ENCODE measurements around the gene CACNA1C.
A peak's percentile ranks its signal among the peaks of the same experiment; 100 is the strongest.

CACNA1C gene

DNA sequence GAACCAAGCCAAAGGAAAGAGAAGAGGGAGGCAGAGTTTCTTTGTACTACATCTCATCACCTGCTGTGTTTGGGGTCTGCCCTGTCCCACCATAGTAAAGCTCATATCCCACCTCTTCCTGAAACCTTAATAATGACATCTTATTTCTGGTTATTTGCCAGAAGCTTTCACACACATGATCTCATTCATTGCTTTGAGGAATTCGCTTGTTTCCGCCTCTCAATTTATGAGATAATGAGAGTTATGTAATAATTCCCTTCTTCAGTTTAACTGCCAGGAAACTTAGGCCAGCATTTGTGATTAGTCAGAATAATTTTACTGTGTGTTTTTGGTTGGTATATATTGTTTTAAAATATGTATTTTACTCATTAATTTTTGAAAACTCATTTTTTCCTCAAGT is 205.2 kb downstream of the CACNA1C start:
- DNase-seq (ENCODE audit: low spot score), result no peak

DNA sequence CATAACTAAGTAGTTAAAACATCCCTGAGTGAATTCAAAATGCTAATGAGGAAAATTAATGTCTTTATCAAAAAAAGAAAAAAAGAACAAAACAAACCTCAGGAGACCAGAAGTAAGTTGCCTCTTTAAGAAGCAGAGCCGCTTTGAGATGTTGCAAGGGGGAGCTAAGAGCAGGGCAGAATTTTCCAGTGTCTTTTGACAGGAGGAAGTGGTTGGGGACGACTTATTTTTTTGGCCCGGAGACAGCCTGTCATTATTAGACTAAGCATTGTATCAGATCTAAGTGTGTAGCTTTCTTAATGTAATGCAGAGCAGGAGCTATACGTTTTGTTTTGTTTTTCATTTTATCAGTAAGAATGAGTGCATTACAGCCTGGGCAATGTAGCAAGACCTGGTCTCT is 206.6 kb downstream of the CACNA1C start:
- no peak for DNase-seq (ENCODE audit: low spot score)

DNA sequence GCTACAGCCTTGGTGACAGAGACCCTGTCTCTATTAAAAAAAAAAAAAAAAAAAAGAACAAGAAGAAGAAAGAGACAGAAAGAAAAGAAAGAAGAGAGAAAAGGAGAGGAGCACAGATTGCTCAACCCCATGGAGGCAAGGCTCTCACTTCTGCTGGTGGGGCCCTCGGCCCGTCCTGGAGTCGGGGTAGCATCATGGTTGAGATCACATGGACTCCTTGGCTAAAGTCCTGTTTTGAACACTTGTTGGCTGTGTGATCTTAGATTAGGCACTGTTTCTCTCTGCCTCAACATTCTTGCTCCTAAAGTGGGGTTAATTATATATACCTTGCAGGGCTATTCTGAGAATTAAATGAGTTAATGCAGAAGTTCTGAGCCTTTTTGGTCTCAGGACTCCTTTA is 207.7 kb downstream of the CACNA1C start:
- DNase-seq (ENCODE audit: low spot score), result no peak

DNA sequence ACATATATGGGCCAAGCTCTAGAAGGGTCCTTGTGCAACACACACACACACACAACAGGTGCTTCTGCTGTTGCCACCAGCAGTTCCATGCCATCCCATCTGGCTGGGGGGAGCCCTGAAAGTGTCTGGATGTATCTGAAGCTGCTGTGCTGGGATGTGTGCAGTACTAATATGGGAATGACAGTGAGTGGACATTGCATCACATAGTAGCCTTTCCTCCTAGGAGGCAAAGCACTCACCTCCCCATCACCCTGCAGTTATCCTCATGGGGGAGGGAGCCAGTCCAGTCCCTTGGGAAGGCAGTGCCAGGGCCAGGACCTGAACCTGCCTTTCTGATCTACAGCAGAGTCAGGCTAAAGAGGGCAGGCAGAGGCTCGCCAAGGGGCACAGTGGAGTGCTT is 208.9 kb downstream of the CACNA1C start:
- DNase-seq (ENCODE audit: low spot score), result peak; percentile 34

DNA sequence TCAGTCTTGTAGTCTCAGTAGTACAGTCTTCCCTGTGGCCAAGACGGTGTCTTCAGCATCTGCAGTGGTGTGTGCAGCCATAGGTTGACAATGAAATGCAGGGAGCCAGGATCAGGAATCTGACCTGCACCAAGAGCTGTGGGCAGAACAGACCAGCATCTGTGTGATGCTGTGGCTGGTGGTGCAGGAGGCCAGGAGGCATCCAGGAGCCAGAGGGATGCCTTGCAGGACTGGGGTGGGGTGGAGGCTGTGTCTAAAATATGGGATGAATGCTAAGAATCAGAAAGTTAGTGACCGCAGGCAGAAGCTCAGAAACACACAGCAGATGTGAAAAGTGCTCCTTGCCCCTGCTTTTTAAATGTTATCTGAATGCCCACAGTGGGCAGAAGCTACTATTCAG is 209.7 kb downstream of the CACNA1C start:
- no peak for DNase-seq (ENCODE audit: low spot score)

DNA sequence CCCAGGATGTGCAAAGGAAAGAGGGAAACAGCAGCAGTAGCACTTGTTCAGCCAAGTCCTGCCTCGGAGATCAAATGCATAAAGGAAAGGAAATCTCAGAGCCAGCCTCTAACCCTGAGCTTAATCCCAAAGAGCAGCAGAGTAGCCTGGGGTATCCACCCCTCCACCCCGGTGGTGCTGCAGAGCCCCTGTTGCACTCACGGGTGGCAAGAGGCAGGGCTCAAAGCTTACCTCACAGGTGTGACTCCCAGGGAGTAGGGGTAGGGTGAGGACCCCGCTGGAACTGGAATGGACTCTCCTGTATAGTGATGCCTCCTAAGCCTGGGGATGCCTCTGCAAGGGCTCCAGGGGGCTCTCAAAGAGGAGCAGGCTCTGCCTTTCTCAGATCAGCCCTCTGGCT is 211.1 kb downstream of the CACNA1C start:
- no peak for DNase-seq (ENCODE audit: low spot score)

DNA sequence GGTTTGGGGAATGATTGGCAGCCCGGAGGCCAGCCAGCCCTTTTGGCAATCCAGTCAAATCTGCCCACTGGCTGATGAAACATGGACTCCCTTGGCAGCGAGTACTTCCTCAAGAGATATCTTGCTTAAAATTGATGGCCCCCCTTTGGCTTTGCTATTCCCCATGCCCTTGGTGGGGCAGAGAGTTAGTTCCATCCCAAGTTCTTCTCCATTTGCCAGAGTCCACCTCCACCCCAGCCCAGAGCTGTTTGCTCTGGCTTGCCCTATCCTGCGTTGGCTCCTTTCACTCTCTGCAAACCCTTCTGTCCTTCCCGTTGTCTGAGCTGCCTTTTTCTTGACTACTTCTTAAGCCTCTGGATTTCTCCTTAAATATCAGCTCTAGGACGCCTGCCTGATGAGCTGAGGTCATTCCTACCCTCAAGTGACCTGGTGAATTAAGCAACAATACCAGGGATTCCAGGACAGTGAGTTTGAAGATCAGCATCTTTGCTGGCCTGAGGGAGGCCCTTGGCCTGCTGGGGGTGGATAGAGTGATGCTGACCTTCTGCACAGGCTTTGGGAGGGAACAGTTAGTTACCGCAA is 212.0 kb downstream of the CACNA1C start:
- DNase-seq (ENCODE audit: low spot score), result peak; percentile 93

DNA sequence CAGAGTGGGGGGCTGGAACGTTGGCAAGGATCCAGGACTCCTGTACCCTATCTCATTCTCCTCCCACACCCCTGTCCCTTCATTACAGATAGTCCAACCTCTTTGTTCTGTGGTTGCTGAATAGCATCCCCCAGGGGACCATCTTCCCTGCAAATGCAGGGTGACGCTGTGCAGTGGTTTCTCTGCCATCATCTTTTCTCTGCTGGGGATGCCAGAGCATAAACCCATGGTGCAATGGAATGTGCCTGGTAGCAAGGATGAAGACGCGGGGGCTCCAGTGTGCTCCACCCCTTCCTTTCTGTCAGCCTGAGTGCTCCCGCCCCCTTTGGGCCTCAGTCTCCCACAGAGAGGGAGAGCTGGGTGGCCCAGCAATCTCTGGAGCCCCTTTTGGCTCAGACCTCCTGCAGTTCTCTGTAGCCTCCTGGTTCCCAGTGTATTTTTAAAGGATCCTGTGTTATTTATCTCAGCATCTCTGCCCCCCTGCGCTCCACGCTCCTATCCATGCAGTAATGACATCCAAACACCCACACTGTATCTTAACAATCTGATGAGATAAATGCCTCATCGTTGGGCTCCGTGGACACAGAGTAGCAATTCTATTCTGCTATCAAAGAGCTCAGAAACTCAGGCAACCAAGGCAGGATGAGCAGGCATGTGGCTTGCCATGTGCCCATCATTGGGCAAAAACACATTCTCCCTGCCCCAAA is 212.8 kb downstream of the CACNA1C start:
- peak; percentile 66 for DNase-seq (ENCODE audit: low spot score)

DNA sequence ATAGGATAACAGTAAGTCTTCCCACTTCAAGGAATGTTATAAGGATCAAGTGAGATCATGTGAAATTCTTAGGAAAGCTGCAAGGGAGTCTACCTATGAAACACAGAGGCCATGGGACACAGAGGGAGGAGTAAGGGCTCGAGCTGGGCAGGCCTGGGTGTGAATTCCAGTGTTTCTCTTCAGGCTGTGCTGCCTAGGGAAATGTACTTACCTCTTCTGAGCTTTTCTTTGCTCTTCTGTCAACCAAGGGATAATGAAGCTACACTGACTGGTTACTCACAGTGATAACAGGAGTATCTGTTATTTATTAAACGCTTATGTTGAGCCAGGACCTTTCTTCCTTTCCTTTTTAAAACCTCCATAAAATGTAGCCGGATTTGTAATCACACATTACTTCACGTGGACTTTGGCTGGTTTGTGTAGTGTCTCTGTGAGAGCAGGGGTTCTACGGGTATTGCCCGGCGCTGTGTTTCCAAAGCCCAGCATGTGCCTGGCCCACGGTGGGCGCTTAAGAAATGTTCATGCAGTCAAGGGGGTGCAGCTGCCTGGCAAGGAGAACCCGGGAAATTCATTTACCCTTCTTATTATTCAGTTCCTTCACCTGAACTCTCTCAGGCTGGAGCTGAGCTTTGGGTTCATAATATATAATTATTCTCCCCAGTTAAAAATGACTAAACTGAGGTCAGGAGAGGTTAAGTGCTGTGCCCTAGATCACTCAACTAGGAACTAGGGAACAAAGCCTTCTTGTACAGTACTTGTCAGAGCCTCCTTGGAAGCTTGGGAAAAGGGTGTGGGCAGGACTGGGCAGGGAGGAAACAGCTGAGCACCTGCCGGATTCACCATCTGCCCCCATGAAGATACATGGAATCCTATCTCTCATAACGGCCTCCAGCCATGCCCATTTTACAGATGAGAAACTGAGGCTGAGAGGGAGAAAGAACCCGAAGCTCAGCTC is 214.2 kb downstream of the CACNA1C start:
- no peak for DNase-seq (ENCODE audit: low spot score)

DNA sequence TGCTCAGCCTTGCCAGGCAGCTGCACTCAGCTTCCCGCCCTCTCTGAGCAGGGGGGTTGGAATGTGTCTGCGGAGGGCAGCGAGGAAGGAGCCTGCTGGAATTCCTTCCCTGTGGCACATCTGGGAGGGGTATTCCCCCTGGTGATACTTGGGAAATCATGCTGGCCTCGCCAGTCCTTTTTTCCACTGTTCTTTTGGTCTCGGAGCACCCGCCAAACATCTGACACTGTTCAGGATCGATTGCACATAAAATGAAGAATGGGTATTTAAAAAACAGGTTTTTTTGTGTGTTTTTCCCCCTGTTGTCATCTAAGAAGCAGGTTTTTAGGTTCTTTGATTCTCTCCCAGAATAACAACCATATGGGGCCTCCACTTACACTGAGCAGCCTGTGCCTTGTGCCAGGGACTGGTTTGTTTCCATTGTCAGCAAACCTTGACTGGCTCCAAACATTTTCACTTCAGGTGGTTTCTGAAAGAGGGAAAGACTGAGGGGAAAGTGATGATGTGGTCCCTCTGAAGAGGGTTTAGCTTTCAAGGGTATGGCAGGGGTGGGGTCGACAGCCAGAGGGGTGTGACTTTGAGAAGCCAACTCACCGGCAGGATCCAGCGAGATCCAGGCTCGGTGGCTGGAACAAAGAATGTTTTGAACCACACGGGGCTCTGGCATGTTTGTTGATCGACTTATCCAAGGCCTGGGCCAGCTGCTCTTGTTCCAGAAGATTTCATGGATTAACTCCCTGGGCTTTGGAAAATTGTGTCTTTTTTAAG is 215.1 kb downstream of the CACNA1C start:
- peak; percentile 87 for DNase-seq (ENCODE audit: low spot score)

DNA sequence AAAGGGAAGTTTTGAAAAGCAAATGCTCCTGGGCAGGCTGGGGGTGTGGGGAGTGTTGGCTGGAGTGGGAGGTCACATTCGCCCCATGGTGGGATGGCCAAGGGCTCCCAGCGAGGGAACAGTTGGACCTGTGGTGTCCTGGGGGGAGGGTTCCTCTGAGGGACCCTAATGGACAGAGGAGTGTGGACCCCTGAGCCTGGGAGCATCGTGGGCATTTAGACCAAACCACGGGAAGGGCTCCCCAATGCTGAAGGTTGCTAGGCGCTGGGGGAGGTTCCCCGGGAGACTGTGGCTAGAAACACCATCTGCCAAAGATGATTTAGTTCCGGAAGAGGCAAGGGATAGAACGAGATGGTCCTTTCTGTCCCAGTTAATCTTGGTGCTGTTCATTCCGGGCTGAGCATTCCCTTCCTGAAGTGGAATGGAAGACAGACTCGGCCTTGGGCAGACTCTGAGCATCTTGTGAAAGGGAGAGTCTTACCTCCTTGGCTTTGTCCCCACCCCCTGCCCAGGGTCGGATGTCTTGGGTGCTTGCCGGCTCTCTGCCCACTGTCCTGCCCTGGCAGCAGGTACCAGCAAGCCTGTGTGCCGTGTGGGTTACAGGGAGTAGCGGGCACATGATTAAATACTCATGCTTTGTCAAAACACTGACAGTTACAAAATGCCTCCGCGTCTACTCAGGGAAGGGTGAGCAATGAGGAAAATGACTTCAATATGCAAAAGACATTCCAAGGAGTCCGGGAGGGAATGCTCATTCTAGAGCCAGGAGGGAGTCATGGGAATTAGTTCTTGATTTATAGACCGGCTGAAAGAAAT is 215.9 kb downstream of the CACNA1C start:
- DNase-seq (ENCODE audit: low spot score), result peak; percentile 84

DNA sequence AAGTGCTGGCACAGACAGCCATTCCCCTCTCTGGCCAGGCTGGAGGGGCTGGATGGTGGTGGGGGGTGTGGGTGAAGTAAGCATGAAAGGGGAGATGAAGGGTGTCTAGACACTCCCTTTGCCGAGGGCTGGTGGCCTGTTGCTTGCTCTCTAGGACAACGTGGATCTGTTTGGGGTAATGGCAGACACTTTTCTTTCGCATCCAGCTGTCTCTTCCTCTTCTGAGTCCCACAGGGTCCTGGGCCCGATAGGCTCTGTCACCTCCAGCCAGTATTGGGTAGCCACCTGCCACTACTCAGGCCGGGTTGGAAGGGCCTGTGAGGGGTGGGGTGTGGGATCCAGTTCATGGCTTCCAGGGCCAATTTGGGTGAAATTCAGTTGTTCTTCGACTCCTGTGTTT is 218.1 kb downstream of the CACNA1C start:
- no peak for DNase-seq (ENCODE audit: low spot score)

DNA sequence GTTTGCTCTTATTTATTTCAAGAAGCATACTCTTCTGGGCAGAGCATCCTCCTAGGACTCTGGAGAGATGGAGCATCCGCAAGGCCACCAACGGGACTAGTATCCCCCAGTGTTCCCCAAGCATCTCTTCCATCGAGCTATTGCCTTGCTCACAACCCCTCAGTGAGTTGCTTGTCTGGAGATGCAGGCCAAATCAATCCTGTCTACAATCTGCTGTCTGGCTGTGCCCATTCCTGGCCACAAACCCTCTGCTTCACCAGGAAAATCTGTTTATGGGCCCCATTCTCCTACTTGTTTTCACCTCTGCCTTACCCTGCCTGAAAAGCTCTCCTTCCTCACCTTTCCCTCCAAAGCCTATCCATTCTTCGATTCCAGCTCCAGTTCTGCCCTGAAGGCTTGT is 219.2 kb downstream of the CACNA1C start:
- DNase-seq (ENCODE audit: low spot score), result no peak

DNA sequence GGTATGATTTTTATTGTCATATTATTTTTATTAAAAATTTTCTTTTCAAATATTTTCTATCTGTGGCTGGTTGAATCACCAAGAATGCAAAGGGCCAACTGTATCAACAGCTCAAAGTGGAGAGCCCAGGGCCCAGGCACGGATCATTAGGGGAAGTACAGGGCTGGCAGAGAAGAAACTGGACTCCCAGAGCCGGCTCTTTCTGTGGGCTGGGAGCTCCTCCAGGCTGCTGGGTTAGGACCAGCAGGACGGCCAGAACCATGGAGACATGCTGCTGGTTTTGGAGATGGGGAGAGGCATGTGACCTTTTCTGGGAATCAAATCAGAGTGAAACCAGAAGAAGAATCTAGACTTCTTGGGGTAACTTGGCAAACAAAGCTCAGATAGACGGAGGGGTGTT is 220.5 kb downstream of the CACNA1C start:
- peak; percentile 84 for DNase-seq (ENCODE audit: low spot score)

DNA sequence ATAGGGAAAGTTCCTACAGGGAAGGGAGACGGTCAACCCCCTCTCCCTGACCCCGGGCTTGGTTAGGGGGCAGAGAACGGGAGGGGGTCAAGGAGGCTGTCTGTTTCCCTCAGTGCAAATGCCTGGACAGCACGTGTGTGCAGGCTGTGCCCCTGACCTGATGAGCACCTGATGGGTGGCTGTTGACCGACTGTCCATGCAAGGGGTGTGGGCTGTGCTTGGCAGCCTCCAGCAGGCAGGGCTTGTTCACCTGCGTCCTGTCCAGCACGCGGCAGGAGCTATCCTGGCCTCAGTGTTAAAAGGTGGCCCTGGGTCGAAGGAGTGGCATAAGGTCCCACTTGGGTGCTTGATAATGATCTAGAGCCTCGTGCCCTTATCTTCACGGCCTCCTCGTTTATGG is 221.0 kb downstream of the CACNA1C start:
- DNase-seq (ENCODE audit: low spot score), result no peak

DNA sequence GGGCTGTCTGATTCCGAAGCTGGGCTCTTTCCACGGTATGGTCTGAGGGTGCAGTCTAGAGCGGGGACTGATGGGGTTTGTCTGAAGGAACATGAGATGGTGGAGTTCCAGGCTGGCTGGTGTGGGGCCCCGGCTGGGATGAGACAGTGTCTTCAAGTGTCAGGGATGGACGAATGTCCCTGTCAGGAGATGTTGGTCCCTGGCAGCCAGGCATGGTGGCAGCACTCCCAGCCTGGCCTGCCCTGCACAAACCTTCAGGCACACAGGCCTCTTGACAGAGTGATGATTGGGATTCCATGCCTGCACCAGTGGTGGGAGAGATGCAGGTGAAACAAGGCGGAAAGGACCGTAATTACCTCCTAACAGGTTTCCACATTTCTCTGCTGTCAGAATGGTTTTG is 221.9 kb downstream of the CACNA1C start:
- DNase-seq (ENCODE audit: low spot score), result no peak

DNA sequence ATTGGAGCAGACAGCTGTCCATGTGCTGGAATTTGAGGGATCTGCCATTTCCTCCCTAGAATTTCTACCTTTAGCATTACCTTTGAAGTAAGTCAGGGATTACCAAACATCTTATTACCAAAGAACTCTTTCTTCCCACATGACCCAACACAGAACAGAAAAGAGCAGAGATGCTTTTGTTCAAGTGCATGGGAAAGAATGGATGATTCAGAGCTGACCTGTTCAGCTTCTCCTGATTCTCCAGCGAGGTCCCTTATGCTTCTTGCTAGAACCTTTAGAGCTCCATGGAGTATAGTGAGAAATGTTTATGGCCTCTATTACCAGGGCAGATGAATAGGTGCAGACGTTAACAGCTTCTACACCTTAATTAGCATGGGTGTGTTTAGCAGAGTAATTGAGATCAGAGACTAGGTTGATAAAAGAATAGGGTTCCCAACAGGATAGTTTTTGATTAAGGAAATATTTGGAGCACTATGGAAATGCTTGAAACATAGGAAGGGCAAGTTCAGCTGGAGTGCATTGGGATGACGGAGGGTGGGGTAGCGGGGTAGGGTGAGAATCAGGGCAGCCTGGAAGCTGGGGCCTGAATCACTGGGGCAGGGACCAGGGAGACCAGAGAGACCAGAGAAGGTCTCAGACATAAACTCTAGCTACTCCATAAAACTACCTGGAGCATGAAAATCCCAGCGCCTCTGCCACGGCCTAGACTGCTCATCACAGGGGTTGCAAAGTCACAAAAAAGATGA is 223.7 kb downstream of the CACNA1C start:
- no peak for DNase-seq (ENCODE audit: low spot score)

DNA sequence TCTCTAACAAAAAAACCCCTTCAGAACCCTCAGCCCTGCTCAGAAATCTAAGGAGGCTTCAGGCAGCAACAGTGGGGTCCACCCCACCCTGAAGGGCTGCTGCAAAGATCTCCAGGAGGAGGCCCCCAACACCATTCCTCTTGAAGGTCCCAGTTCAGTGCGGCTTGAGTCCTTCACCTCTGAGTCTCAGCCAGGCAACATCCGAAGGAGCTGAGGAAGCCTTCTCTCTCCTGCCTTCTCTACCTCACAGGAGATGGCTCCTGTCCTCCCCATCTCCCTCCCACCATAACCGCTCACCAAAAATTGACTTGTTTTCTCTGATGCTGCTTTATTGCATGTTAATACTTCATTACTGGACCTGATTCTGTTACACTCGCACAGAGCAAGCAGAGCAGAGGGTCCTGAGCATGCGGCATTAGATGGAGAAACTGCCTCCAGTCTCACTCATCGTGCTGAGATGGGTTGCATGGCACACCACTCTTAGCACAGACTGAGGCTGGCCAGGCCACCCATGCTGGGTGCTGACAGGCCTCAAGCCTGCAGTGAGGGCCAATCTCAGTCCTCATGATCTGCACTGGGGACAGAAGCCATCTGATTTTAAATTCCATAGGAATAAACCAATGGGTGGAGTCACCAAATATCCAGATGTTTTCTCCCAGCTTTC is 224.8 kb downstream of the CACNA1C start:
- no peak for DNase-seq (ENCODE audit: low spot score)

DNA sequence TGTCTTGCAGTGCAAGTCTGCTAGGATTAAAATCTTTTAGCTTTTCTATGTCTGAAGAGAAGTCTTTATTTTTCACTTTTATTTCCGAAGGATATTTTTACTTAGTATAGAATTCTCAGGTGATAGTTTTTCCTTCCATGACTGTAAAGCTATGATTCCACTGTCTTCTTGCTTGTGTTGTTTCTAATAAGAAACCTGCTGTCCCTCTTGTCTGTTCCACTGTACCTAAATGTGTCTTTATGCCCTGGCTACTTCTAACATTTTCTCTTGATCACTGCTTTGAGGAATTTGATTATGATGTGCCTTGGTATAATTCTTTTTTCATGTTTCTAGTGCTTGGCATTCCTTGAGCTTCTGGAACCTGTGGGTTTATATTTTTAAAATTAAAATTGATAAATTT is 228.7 kb downstream of the CACNA1C start:
- no peak for DNase-seq (ENCODE audit: low spot score)

DNA sequence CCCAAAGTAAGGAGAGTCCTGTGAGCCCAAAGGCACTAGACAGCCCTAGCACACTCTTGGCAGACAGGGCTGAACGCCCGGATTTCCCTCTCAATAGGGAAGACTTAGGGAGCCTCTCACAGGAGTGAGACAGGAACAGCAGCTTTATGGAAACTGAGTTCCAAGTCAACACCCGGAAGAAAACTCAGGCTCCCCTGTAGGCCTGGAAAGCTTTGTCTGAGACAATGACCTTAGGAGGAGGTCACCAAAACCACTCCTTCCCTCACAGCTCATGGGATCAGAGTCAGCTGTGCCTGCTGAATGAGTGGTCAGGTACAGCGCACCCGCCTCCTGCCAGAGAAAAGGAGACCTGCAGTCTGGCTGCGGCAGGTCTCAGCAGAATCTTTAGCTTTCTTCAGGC is 229.5 kb downstream of the CACNA1C start:
- DNase-seq (ENCODE audit: low spot score), result no peak

Measured in GM03348 (cell line).